Heart left ventricle (tissue), 13 donors: ENCODE measurements around the gene PGBD5.

Source experiments
- CTCF ChIP-seq, 12 donors: fragments of 200-600 bp; sonication (generic) in 4 of 12; IDR thresholded peaks; one replicate each; pipeline versions ENCODE4 v1.5.0 to v1.8.0; 2018 to 2022; ENCODE audit warnings: antibody characterized with exemption in 12 of 12, mild to moderate bottlenecking in 5 of 12
- POLR2A ChIP-seq, 2 donors: fragments of 450-650 bp; IDR thresholded peaks; one replicate each; pipeline ENCODE4 v1.6.1; 2017; ENCODE audit warnings: antibody characterized with exemption in 2 of 2, mild to moderate bottlenecking in 2 of 2, moderate library complexity in 2 of 2
- donor health status: ischemic (EF 13 %, LVEDD 7.1; RV severe dilation, severe dysfunction).
- donor health status: DM: no; HTN: yes; CAD: no.
- donor health status: DM: no; HTN: no; CAD: no.
- donor health status: ischemic (EF 25% LVEDD 6.9; RV normal size, moderate dysfunction).
- donor health status: ischemic (EF 25% LVEDD 5.7; RV mildly dilated, moderate dysfunction).
- donor health status: ischemic (EF 35%, LVEDD 5.7; RV mildly dilated, moderate dysfunction).
- donor health status: nonischemic (EF 11% LVEDD 7.7; RV severe dilation, severe dysfunction).
- donor health status: DM: yes; HTN: yes; CAD: no.
- donor health status: PGD.
- donor health status: ischemic (EF 29% LVEDD 5.4; RV normal size, mild dysfunction).
- donor health status: nonischemic (EF 23%, LVEDD 6.1; RV moderate dilation, normal function).

GRCh38 chr1:230301822-230302221, 124.3 kb downstream of the PGBD5 start:
- TF ChIP-seq CTCF (IDR thresholded peaks at IDR 0.05) (no peak), POLR2A (IDR thresholded peaks at IDR 0.05) (no peak)
